HEK293 (cell line): Measurements from ENCODE around the gene BTAF1.
A peak's percentile ranks its signal among the peaks of the same experiment; 100 is the strongest.
"Not testable (repeated sequence)": the region's sequence is repeated elsewhere in the genome, so short reads cannot be mapped to it uniquely, and the experiment has no call there.

Source experiments
- CTCF ChIA-PET: fragments of 350-600 bp; formaldehyde crosslinking; extraction: SDS; loops from one replicate; lab custom pipeline; 2021; ENCODE audit warnings: antibody characterized with exemption; lab: Yijun Ruan, JAX
- POLR2A ChIA-PET: fragments of 300-600 bp; formaldehyde crosslinking; extraction: SDS; loops from one replicate; lab custom pipeline; 2020; ENCODE audit warnings: antibody characterized with exemption, inconsistent platforms; lab: Yijun Ruan, JAX
- H3K27ac ChIP-seq: fragments of 200-500 bp; sonication (Bioruptor generic); 2 replicates; pipeline ENCODE4 v1.5.1; 2014; ENCODE audit warnings: low read depth, low read length, control low read depth, inconsistent platforms; ENCODE audit errors: extremely low read depth
- H3K36me3 ChIP-seq, 2 experiments: fragments of 200-500 bp in 1 of 2; sonication (Bioruptor generic) in 1 of 2; 1 replicate in 1 of 2; 2 replicates in 1 of 2; pipeline ENCODE4 v1.5.1; 2014 to 2017; ENCODE audit warnings: inconsistent platforms in 2 of 2, low read length in 2 of 2; ENCODE audit not compliant: control insufficient read depth in 2 of 2, insufficient read depth in 1 of 2
- H3K4me1 ChIP-seq: fragments of 200-500 bp; sonication (Bioruptor generic); 2 replicates; pipeline ENCODE4 v1.5.1; 2014; ENCODE audit warnings: mild to moderate bottlenecking, low read length, inconsistent platforms; ENCODE audit not compliant: control insufficient read depth, insufficient read depth
- H3K4me3 ChIP-seq: 2 replicates; pipeline ENCODE4 v1.5.1; 2011; ENCODE audit warnings: low read depth, mild to moderate bottlenecking, control low read depth, low read length, moderate library complexity
- H3K9me3 ChIP-seq: fragments of 200-500 bp; sonication (Bioruptor generic); 2 replicates; pipeline ENCODE4 v1.5.1; 2014; ENCODE audit warnings: low read depth, low read length, inconsistent platforms; ENCODE audit not compliant: control insufficient read depth, insufficient read depth
- GFI1B ChIP-seq: fragments of 450-650 bp; formaldehyde crosslinking; IDR thresholded peaks from 2 replicates; pipeline ENCODE4 v1.5.1; 2016; ENCODE audit warnings: missing biosample characterization, missing genetic modification characterization
- GLI4 ChIP-seq: fragments of 450-650 bp; formaldehyde crosslinking; IDR thresholded peaks from 2 replicates; pipeline ENCODE4 v1.5.1; 2016; ENCODE audit warnings: missing biosample characterization, missing genetic modification characterization
- GLIS1 ChIP-seq: fragments of 450-650 bp; formaldehyde crosslinking; IDR thresholded peaks from 2 replicates; pipeline ENCODE4 v1.5.1; 2016; ENCODE audit warnings: missing biosample characterization, missing genetic modification characterization
- KLF16 ChIP-seq: fragments of 450-650 bp; formaldehyde crosslinking; IDR thresholded peaks from 2 replicates; pipeline ENCODE4 v1.5.1; 2017; ENCODE audit warnings: missing biosample characterization, missing genetic modification characterization
- ZBTB1 ChIP-seq: fragments of 450-650 bp; formaldehyde crosslinking; IDR thresholded peaks from 2 replicates; pipeline ENCODE4 v1.5.1; 2016; ENCODE audit warnings: missing biosample characterization, missing genetic modification characterization
- ZBTB7A ChIP-seq: fragments of 450-650 bp; formaldehyde crosslinking; IDR thresholded peaks from 2 replicates; pipeline ENCODE4 v1.5.1; 2016; ENCODE audit warnings: low read depth, missing biosample characterization, missing genetic modification characterization
- ZNF16 ChIP-seq: fragments of 450-650 bp; formaldehyde crosslinking; IDR thresholded peaks from 2 replicates; pipeline ENCODE4 v1.5.1; 2016; ENCODE audit warnings: low read depth, missing biosample characterization, missing genetic modification characterization
- ZNF214 ChIP-seq: fragments of 450-650 bp; formaldehyde crosslinking; IDR thresholded peaks from 2 replicates; pipeline ENCODE4 v1.5.1; 2017; ENCODE audit warnings: missing biosample characterization, mild to moderate bottlenecking, missing genetic modification characterization, borderline replicate concordance
- ZNF423 ChIP-seq: fragments of 450-650 bp; formaldehyde crosslinking; IDR thresholded peaks from 2 replicates; pipeline ENCODE4 v1.5.1; 2016; ENCODE audit warnings: missing biosample characterization, missing genetic modification characterization
- ZNF433 ChIP-seq: fragments of 450-650 bp; formaldehyde crosslinking; IDR thresholded peaks from 2 replicates; pipeline ENCODE4 v1.5.1; 2016; ENCODE audit warnings: missing biosample characterization, missing genetic modification characterization, low read depth
- ZNF501 ChIP-seq: fragments of 450-650 bp; formaldehyde crosslinking; IDR thresholded peaks from 2 replicates; pipeline ENCODE4 v1.5.1; 2016; ENCODE audit warnings: missing biosample characterization, missing genetic modification characterization
- ZNF571 ChIP-seq: fragments of 450-650 bp; formaldehyde crosslinking; IDR thresholded peaks from 2 replicates; pipeline ENCODE4 v1.5.0; 2017; ENCODE audit warnings: missing biosample characterization, missing genetic modification characterization
- ZNF596 ChIP-seq: fragments of 450-650 bp; IDR thresholded peaks from 2 replicates; pipeline ENCODE4 v1.5.0; 2018; ENCODE audit warnings: missing biosample characterization, mild to moderate bottlenecking, missing genetic modification characterization, moderate library complexity
- ZNF660 ChIP-seq: fragments of 450-650 bp; IDR thresholded peaks from 2 replicates; pipeline ENCODE4 v1.5.1; 2018; ENCODE audit warnings: missing biosample characterization, mild to moderate bottlenecking, missing genetic modification characterization
- ZNF776 ChIP-seq: fragments of 450-650 bp; formaldehyde crosslinking; IDR thresholded peaks from 2 replicates; pipeline ENCODE4 v1.5.0; 2017; ENCODE audit warnings: missing biosample characterization, missing genetic modification characterization, borderline replicate concordance
- ZNF777 ChIP-seq: fragments of 450-650 bp; formaldehyde crosslinking; IDR thresholded peaks from 2 replicates; pipeline ENCODE4 v1.5.1; 2017; ENCODE audit warnings: missing biosample characterization, missing genetic modification characterization, borderline replicate concordance
- TF ChIP-seq, protein P1 (sequence below): fragments of 450-650 bp; formaldehyde crosslinking; IDR thresholded peaks from 2 replicates; pipeline ENCODE4 v1.5.1; 2017; ENCODE audit warnings: missing biosample characterization, missing genetic modification characterization
- TF ChIP-seq, protein P2 (sequence below): sonication (generic); formaldehyde crosslinking; IDR thresholded peaks from 2 replicates; pipeline ENCODE4 v1.8.1; 2022; ENCODE audit warnings: mild to moderate bottlenecking, moderate library complexity, missing genetic modification reagents
- TF ChIP-seq, protein P3 (sequence below): fragments of 450-650 bp; formaldehyde crosslinking; IDR thresholded peaks from 2 replicates; pipeline ENCODE4 v1.5.1; 2016; ENCODE audit warnings: missing biosample characterization, missing genetic modification characterization
- TF ChIP-seq, protein P4 (sequence below): fragments of 450-650 bp; formaldehyde crosslinking; IDR thresholded peaks from 2 replicates; pipeline ENCODE4 v1.5.1; 2016; ENCODE audit warnings: missing biosample characterization, missing genetic modification characterization
- TF ChIP-seq, protein P5 (sequence below): IDR thresholded peaks from 2 replicates; pipeline ENCODE4 v1.6.1; 2011; ENCODE audit warnings: mild to moderate bottlenecking, low read depth, low read length, borderline replicate concordance

Gene BTAF1

DNA sequence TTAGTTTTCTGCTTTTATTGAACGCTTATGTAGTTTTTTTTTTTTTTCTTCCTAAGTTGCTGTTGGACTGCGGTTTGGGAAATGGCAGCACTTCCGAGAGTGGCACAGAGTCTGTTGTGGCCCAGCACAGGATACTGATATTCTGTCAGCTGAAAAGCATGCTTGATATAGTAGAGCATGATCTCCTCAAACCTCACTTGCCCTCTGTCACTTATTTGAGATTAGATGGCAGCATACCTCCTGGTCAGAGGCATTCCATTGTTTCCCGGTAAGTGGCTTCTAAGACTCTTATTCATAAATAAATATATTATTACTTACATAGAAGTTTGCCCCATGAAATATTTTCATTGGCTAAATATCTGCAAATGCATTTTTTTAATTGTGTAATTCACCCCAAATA is 101.1 kb downstream of the BTAF1 start (continued):
- TF ChIP-seq, protein P1, sequence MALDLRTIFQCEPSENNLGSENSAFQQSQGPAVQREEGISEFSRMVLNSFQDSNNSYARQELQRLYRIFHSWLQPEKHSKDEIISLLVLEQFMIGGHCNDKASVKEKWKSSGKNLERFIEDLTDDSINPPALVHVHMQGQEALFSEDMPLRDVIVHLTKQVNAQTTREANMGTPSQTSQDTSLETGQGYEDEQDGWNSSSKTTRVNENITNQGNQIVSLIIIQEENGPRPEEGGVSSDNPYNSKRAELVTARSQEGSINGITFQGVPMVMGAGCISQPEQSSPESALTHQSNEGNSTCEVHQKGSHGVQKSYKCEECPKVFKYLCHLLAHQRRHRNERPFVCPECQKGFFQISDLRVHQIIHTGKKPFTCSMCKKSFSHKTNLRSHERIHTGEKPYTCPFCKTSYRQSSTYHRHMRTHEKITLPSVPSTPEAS (tag by site-specific recombination), result no peak
- TF ChIP-seq, protein P2, sequence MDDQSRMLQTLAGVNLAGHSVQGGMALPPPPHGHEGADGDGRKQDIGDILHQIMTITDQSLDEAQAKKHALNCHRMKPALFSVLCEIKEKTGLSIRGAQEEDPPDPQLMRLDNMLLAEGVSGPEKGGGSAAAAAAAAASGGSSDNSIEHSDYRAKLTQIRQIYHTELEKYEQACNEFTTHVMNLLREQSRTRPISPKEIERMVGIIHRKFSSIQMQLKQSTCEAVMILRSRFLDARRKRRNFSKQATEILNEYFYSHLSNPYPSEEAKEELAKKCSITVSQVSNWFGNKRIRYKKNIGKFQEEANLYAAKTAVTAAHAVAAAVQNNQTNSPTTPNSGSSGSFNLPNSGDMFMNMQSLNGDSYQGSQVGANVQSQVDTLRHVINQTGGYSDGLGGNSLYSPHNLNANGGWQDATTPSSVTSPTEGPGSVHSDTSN (CRISPR knock-in tag), result no peak
- no peak for TF ChIP-seq ZNF660
- no peak for TF ChIP-seq ZNF16 (tag by site-specific recombination)
- no peak for TF ChIP-seq ZNF433
- no peak for TF ChIP-seq GFI1B (tag by site-specific recombination)

DNA sequence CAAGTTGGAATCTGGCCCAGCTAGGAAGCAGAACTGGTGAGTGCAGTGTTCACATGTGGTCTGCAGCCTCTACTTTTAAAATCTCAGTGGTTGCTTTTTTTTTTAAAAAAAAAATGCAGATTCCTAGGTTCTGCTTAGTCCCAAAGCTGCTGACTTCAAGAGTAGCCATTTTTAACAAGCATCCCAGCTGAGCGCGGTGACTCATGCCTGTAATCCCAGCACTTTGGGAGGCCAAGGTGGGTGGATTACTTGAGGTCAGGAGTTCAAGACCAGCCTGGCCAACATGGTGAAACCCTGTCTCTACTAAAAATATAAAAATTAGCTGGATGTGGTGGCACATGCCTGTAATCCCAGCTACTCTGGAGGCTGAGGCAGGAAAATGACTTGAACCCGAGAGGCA is 101.8 kb downstream of the BTAF1 start:
- H3K9me3 ChIP-seq, POLR2A ChIA-PET, H3K4me3 ChIP-seq, H3K4me1 ChIP-seq, CTCF ChIA-PET, H3K27ac ChIP-seq: not testable (repeated sequence)
- H3K36me3 ChIP-seq, result peaks cover 71 to 74% of the 10 kb centered on the region in 2 experiments
- peak; percentile 28; the same call in 1 of the 2 replicates for TF ChIP-seq GLIS1

DNA sequence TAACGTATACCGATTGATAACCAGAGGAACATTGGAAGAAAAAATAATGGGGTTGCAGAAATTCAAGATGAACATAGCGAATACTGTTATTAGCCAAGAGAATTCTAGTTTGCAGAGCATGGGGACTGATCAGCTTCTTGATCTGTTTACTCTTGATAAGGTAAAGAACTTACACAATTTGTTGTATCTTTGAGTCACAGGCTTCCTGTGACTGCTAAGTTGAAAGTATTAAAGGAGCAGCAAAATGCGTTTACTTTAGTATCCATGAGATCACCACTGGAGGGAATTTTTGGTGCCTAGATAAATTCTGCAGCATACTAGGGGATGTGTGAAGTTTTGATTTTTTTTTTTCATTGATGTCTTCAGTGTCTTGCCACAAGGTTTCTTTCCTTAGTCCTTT is 103.6 kb downstream of the BTAF1 start:
- Histone ChIP-seq H3K27ac (no peak overlapping the region), H3K4me1 (no peaks in the 10 kb centered on the region), H3K4me3 (no peak overlapping the region), H3K9me3 (no peaks in the 10 kb centered on the region), H3K36me3 (peaks cover 68 to 78% of the 10 kb centered on the region in 2 experiments)
- ChIA-PET CTCF (interaction anchor here (0.5 to 0.9 kb wide), 2 partner anchors 23 to 1487 kb away, joined by 3 to 5 read pairs; no protein-coding TSS in a partner anchor), POLR2A (no interaction called here)
- TF ChIP-seq, protein P3, sequence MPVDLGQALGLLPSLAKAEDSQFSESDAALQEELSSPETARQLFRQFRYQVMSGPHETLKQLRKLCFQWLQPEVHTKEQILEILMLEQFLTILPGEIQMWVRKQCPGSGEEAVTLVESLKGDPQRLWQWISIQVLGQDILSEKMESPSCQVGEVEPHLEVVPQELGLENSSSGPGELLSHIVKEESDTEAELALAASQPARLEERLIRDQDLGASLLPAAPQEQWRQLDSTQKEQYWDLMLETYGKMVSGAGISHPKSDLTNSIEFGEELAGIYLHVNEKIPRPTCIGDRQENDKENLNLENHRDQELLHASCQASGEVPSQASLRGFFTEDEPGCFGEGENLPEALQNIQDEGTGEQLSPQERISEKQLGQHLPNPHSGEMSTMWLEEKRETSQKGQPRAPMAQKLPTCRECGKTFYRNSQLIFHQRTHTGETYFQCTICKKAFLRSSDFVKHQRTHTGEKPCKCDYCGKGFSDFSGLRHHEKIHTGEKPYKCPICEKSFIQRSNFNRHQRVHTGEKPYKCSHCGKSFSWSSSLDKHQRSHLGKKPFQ, result no peak
- TF ChIP-seq ZBTB1 (tag by site-specific recombination), result no peak
- no peak for TF ChIP-seq KLF16 (tag by site-specific recombination)
- no peak for TF ChIP-seq GLI4
- TF ChIP-seq ZNF777 (tag by site-specific recombination), result no peak
- no peak for TF ChIP-seq ZBTB7A (tag by site-specific recombination)
- no peak for TF ChIP-seq ZNF501
- TF ChIP-seq, protein P4, sequence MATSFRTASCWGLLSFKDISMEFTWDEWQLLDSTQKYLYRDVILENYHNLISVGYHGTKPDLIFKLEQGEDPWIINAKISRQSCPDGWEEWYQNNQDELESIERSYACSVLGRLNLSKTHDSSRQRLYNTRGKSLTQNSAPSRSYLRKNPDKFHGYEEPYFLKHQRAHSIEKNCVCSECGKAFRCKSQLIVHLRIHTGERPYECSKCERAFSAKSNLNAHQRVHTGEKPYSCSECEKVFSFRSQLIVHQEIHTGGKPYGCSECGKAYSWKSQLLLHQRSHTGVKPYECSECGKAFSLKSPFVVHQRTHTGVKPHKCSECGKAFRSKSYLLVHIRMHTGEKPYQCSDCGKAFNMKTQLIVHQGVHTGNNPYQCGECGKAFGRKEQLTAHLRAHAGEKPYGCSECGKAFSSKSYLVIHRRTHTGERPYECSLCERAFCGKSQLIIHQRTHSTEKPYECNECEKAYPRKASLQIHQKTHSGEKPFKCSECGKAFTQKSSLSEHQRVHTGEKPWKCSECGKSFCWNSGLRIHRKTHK (tag by site-specific recombination), result no peak
- TF ChIP-seq, protein P5, sequence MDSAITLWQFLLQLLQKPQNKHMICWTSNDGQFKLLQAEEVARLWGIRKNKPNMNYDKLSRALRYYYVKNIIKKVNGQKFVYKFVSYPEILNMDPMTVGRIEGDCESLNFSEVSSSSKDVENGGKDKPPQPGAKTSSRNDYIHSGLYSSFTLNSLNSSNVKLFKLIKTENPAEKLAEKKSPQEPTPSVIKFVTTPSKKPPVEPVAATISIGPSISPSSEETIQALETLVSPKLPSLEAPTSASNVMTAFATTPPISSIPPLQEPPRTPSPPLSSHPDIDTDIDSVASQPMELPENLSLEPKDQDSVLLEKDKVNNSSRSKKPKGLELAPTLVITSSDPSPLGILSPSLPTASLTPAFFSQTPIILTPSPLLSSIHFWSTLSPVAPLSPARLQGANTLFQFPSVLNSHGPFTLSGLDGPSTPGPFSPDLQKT, result no peak
- no peak for TF ChIP-seq ZNF423 (tag by site-specific recombination)
- no peak for TF ChIP-seq ZNF776
- TF ChIP-seq ZNF596 (tag by site-specific recombination), result no peak
- TF ChIP-seq ZNF571, result no peak
- no peak for TF ChIP-seq ZNF214 (tag by site-specific recombination)
